Activated naive CD4-positive, alpha-beta T cell (primary cell): ENCODE data around the gene SDE2.
A peak's percentile ranks its signal among the peaks of the same experiment; 100 is the strongest.
"Not testable (repeated sequence)": the region's sequence is repeated elsewhere in the genome, so short reads cannot be mapped to it uniquely, and the experiment has no call there.

ENCODE experiments used
- DNase-seq, 4 experiments: peaks; one replicate each; lab custom pipeline; 2025; lab: John Stamatoyannopoulos, UW

Gene SDE2

DNA sequence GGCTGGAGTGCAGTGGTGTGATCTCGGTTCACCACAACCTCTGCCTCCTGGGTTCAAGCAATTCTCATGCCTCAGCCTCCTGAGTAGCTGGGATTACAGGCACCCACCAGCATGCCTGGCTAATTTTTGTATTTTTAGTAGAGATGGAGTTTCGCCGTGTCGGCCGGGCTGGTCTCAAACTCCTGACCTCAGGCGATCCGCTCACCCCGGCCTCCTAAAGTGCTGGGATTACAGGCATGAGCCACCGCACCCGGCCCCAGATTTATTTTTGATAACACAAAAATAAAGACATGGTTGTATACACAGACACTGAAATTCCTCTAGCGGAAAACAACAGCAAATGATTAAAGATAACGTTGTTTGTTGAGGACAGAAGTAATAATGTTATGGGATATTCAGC, 24.0 kb downstream of the SDE2 start:
- DNase-seq: not testable (repeated sequence)

DNA sequence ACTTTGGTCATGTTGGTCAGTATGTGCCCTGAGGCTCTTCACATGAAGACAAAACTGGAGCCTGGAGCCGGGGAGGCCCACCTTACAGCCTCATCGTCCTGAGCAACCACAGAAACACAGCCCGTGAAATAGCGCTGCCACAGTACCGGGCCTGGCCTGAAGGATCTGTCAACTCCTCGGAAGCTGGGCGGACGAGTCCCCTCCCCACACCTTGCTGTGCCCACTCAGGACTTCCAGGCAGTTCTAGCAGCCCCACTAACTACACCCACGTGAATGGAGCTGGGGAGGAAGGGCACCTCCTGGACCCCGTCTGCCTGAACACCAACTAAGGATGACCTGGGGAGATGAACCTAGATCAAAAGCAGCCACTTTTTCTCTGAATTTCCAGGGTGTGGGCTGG, 24.7 kb downstream of the SDE2 start:
- no peak for DNase-seq

DNA sequence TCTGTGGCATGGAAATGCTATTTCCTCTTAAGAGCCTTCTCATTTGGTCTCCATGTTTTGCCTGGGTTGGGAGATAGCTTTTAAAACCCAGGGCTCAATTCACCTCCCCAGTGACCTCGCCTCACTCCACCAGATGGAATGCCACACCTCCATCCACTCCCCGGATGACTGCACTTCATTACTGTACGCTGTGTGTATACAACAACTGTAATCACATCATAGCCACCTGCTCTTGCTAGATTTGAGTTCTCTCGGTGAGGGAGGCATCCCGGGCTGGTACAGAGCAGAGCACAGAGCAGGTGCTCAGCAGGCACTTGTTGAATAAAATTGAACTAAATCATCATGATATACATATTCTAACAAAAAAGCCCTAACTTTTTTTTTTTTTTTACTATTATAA, 26.0 kb downstream of the SDE2 start:
- no peak for DNase-seq

DNA sequence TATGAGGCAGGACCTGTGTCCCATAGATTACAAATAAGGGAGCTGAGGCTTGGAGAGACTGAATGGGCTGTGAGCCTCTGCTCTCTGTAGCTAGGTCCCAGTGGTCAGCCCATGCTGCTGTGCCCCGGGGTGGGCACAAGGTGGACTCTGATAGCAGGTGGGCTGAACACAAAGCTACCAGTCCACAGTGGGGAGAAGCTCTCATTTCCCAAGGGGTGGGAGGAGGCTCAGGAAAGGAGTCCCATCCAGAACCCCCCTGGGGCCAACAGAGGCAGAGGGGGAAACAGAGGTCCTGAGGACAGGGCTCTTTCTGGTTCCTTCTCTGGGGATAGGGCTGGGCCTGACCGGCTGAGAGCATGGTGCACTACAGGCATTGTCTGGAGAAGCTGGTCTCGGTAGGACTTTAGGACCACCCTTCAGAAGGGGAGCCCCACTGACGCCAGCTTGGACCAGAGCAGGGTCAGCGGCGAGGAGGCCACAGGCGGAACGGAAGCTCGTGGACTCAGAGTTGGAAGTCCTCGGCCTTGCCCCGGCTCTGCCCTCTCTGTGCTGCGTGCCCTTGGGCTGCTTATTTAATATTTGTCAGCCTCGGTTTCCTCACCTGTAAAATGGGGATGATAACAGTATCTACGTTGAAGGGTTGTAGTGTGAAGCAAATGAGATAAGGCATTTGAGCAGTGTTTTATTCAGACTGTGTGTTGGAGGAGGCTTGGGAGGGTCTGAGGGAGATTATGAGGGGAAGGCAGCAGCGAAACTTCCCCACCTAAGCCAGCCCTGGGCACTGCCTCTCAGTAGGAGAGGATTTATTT, 26.6 kb downstream of the SDE2 start:
- DNase-seq: no peak

DNA sequence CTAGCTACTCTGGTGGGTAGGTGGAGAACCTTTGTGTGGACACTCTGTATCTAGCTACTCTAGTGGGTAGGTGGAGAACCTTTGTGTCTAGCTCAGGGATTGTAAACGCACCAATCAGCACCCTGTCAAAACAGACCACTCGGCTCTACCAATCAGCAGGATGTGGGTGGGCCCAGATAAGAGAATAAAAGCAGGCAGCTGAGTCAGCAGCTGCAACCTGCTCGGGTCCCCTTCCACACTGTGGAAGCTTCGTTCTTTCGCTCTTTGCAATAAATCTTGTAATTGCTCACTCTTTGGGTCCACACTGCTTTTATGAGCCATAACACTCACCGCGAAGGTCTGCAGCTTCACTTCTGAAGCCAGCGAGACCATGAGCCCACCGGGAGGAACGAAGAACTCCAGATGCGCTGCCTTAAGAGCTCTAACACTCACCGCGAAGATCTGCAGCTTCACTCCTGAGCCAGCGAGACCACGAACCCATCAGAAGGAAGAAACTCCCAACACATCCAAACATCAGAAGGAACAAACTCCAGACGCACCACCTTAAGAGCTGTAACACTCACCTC, 28.5 kb downstream of the SDE2 start:
- not testable (repeated sequence) for DNase-seq

DNA sequence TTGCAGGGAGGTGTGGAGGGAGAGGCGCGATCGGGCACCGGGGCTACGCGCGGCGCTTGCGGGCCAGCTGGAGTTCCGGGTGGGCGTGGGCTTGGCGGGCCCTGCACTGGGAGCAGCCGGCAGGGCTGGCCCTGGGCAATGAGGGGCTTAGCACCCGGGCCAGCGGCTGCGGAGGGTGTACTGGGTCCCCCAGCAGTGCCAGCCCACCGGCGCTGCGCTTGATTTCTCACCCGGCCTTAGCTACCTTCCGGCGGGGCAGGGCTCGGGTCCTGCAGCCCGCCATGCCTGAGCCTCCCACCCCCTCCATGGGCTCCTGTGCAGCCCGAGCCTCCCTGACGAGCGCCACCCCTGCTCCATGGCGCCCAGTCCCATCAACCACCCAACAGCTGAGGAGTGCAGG, 29.4 kb downstream of the SDE2 start:
- not testable (repeated sequence) for DNase-seq

DNA sequence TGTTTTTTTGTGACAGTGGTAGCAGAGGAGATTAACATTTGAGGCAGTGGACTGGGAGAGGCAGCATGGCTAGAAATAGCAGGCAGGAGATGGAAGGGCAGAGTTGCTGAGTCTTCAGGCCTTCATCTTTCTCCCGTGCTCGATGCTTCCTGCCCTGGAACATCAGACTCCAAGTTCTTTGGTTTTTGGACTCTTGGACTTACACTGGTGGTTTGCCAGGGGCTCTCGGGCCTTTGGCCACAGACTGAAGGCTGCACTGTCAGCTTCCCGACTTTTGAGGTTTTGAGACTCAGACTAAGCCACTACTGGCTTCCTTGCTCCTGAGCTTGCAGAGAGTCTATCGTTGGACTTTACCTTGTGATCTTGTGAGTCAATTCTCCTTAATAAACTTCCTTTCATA, 33.9 kb downstream of the SDE2 start:
- no peak for DNase-seq

DNA sequence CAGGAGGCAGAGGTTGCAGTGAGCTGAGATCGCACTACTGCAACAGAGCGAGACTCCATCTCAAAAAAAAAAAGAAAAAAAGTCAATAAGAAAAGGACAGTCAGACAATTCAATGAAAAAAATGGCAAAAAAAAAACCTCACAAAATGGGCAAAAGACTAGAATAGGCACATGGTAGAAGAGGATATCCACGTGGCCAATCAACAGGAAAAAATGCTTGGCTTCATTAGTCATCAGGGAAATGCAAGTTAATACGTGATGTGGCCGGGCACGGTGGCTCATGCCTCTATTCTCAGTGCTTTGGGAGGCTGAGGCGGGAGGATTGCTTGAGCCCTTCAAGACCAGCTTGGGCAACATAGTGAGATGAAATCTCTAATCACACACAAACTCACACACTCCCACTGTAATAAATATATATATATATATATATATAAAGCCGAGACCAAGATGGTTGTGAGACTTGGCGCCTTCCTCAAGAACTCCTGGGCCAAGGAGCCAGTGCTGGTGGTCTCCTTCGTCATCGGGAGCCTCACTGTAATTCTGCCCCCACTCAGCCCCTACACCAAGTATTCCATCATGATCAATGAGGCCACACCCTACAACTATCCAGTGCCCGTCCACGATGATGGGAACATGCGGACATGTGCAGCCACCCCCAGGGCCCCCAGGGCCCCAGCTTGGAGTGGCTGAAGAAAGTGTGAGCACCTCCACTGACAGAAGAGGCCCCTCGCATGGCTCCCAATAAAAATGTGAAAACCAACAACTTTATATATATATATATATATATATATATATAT, 35.2 kb downstream of the SDE2 start:
- DNase-seq: no peak

DNA sequence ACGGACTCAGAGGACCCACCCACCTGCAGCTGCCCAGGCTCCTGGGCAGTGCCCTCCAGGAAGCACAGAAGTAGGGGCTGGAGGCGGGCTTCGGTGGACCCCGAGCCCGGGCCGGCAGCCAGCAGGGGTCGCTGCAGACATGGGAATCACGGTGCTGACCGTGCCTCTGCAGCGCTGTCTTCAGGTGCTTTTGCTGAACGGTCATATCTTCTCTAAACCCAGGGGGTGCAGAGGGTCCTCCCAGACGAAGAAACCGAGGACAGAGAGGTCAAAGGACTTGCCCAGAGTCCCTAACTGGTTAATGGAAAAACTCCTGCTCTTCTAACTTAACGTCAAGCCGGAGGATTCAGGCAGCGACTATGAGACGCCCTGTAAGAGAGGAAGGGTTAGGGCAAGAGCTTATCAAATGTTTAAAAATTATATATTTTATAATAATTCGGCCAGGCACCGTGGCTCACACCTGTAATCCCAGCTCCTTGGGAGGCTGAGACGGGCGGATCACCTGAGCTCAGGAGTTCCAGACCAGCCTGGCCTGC, 36.6 kb downstream of the SDE2 start:
- peak; percentile 9 to 60 (median 42) for DNase-seq

DNA sequence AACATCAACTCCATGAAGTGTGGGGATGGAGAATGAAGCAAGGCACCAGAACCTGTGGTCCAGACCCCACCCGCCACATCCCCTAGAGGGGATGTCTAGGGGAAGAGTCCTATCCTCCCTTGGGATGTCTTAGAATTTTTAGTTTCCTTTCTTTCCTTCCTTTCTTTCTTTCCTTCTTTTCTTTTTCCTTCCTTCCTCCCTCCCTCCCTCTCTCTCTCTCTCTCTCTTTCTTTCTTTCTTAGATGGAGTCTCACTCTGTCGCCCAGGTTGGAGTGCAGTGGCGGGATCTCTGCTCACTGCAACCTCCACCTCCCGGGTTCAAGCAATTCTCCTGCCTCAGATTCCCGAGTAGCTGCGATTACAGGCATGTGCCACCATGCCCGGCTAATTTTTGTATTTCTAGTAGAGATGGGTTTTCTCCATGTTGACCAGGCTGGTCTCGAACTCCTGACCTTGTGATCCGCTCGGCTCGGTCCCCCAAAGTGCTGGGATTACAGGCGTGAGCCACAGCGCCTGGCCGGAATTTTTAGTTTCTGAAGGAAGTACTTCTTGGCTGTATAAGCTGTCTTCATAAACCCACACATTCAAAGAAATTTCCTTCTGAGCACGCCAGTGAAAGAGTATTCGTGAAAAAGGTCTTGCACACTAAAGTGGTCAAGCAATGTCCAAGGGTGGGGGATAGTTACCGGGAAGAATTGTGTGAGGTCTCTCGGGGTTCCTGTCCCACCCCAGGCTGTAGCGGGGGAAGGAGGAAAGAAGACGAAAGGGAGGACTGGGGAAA, 37.3 kb downstream of the SDE2 start:
- no peak for DNase-seq

DNA sequence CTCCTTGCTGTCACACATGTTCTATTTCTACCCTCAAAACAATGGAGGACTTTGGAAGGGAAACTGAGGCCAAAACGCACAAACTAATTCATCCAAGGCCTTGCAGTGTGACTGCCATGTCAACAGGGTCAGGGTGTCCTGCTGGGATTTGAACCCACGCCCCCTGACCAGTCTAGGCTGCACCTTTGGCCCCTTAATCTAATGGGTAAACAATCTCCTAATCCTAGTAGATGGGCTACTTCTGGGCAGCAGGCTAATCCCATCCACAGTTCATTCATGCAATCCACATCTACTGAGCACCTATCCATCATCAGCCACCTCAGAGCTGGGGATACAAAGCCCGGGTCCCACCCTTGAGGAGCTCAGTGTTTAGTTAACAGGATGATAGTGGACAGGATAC, 41.1 kb downstream of the SDE2 start:
- no peak for DNase-seq

DNA sequence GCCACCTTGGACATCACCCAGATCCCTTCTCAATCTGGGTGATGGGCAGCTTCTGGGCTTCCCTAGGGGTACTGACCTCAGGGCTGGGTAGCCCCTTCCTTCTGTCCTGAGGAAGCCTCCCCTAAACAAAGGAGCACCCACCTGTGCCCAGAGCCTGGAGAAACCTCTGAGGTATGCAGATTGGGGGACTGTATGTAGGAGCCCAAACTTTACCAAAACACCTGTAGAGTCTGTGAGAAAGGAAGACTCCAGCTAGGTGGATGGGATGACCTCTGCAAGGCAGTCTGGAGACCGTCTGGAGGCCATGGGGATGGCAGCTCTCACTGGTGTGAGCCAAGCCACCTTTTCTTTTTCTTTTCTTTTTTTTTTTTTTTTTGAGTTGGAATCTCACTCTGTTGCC, 44.4 kb downstream of the SDE2 start:
- no peak for DNase-seq

DNA sequence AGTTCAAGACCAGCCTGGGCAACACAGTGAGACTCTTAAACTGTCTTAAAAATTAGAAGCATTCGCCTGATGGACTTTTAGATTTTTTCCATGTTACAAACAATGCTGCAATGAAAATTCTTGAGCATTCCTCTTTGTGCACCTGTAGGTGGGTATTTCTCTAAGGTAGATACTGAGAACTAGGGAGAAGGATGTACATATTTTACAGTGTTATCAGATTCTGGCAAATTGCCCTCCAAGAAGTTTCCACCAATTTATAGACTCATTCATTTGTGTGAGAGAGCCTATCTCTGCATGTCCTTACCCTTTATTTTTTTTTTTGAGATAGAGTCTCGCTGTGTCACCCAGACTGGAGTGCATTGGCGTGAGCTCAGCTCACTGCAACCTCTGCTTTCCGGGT, 45.8 kb downstream of the SDE2 start:
- DNase-seq: no peak

DNA sequence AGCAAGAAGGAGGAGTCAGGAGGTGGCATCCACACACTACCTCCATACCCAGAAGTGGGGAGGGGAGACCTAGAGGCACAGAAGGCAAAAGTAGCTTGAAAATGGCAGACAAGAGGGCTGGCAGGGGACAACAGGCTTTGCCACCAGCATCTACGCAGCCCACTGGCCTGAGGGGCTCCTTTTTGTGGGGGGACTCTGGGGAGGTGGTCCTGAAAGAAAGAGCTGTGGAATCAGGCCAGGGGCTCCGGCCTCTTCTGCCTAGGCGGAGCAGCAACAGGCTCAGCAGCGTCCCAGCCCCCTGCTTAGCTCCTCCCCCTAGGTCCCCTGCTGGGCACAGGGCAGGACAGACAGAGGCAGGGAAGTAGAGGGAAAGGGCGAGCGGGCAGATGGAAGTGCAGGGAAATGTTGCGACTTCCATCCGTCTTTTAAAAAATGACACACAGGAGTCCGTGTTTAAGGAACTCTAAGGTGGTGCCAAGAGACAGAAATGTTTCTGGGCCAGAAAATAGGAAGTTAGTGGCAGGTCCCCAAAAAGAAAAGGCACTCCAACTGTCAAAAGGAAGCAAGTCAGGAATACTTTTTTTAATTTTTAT, 48.1 kb downstream of the SDE2 start:
- no peak for DNase-seq

DNA sequence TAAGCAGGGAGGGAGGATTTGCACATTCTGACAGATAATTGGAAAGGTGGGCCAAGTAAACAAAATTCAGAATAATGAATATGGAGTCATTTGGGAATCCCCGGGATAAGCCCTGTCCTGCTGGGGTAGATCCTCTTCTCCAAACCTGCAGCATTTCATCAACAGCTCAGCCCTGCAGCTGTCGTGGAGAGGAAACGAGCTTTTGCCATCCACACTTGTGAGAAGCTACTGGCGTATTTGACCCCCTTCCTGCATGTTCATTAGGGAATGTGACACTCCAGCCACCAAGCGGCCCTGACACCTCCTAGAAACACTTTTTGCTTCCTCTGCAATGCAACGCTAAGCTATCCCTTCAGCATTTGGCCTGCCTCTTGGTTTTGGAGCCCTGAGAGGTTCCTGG, 50.1 kb downstream of the SDE2 start:
- DNase-seq: no peak

DNA sequence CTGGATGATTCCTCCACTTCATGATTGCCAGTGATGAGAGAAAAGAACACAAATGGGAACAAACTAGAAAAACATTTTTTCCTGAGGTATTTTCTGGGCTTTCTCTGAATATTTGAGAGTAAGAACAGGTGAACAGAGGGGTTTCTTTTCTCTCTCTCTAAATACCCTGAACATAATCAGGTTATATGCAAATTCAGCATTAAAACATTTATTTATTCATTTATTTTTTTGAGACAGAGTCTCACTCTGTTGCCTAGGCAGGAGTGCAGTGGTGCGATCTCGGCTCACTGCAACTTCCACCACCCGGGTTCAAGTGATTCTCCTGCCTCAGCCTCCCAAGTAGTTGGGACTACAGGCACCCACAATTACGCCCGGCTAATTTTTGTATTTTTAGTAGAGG, 52.3 kb downstream of the SDE2 start:
- no peak for DNase-seq

DNA sequence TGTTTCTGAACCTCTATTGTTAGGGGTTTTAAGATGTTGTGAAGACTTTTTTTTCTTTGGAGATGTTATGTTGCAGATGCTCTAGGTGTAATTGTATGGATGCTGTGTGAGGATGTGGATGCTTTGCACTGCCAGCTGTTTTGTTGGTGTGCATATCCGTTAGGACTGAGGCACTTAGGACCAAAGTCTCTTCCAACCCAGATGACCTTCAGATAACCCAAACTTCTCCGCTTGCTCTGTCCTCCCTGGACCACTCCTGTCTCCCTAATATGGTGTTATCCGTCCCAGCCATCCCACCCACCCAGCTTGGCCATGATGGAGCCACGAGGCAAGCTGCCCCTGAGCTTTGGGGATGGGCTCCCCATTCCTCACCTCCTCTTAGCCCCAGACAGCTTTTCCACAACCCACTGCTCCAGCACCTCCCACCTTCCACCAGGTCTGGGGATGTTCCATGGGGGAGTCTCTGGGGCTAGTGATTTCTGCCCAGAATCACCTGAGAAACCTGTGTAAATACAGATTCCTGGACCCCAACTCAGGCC, 53.0 kb downstream of the SDE2 start:
- DNase-seq: no peak

DNA sequence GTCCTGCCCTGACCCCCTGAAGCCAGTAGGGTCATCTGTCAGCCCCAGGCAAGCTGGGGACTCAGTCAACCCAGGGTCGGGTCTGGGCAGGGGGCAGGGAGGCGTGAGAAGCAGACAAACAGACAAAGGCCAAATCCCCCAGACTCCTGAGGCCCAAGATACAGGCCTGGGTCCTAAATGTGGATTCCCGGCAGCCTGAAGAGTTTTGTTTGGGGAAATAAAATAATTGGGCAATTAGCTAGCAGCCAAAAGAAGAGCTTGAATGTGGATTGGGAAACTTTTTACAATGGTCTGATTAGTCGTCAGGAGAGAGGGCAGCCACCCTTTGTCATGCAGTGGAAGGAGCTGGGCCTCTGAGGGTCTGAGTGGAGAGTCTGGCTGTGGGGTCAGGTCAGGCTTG, 53.6 kb downstream of the SDE2 start:
- no peak for DNase-seq

DNA sequence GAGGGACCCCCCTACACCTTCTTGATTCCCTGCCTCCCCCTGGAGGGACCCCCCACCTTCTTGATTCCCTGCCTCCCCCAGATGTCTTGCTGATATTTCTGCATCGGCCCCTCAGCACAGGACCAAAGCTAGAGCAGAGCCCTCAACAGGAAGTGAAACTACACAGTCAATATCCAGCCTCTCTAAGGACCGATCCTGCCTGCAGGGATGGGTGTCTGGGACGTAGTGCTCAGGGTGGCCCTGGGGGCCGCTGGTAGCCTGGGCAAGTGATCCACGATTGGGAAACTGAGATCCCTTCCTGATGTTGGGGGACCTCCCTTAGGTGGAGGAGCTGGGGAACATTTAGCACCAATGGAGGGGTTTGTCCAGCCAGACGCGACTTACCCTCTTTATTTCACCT, 54.2 kb downstream of the SDE2 start:
- DNase-seq: no peak

DNA sequence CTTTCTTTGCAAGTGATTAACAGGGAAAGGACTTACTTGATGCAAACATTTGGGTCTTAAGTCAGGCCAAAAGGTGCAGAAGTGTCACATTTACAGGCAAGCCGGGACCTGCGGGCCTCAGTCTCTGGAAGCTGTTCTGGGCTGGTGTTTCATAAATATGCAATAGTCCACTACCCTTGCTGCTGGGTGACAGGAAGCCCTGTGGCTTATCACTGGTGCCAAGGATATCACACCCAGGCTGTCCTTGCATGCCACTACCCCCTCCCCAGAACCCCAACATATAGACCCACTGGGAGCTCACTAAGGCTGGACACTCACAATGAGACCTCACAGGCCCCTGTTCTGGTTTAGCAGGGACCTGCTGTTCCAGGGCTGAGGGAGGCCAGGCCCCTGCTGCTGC, 54.8 kb downstream of the SDE2 start:
- no peak for DNase-seq

DNA sequence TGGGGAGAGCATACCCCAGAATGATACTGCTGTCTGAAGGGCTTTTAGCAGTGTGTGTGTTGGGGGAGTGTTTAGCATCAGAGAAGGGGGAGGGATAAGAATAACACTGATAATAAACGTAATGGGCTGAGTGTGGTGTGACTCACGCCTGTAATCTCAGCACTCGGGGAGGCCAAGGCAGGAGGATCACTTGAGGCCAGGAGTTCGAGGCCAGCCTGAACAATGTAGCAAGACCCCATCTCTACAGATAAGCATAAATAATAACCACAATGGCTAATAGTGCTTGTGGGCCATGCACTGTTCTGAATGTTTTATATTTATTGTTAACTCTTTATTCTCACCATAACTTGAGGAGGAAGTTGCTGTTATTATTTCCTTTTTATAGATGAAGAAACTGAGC, 55.6 kb downstream of the SDE2 start:
- DNase-seq: no peak
